ENCODE data around the gene TMEM61.

The TMEM61 gene

GRCh38 chr1:54985556-54985955, 5.1 kb downstream of the TMEM61 start:
- DNase-seq (ENCODE audit: low spot score) = no peak

- DNase-seq (ENCODE audit: low spot score) = no peak
These were observed 5.6 kb downstream of the TMEM61 start for GRCh38 chr1:54986025-54986424.

DNA sequence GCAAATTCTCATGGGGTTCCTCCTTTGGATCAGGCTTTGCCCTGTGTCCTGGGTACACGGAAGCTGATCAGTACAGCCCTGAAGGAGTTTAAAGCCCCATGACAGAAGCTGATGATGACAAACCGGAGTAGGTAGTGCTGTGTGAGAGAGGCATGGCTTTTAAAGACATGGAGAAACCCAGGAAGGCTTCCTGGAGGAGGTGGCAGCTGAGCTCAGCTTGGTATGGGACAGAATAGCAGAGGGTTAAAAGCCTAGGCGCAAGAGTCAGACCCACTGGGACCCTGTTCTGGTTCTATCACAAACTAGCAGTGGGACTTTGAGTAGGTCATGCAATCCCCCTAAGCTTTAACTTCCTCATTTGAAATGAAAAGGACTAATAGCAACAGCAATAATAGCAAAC, 6.1 kb downstream of the TMEM61 start:
- no peak for DNase-seq (ENCODE audit: low spot score)

DNA sequence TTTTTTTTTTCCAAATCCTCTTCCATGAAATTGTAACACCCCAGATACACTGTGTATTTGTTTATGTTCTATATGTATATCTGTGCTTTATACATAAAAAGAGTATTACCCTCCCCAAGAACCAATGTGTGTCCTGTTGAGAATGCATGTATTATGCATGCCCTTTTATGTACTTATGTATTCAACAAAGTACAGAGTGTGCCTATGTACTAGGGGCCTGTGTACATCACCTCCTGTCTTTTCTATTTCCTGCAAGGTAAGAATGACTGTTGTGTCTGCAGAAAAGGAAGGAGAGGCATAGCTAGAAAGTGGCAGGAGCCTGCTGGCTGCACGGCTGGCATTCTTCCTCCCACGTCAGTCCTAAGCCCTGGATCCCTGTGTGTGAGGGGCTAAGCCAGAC, 7.0 kb downstream of the TMEM61 start:
- DNase-seq (ENCODE audit: low spot score) = no peak

DNA sequence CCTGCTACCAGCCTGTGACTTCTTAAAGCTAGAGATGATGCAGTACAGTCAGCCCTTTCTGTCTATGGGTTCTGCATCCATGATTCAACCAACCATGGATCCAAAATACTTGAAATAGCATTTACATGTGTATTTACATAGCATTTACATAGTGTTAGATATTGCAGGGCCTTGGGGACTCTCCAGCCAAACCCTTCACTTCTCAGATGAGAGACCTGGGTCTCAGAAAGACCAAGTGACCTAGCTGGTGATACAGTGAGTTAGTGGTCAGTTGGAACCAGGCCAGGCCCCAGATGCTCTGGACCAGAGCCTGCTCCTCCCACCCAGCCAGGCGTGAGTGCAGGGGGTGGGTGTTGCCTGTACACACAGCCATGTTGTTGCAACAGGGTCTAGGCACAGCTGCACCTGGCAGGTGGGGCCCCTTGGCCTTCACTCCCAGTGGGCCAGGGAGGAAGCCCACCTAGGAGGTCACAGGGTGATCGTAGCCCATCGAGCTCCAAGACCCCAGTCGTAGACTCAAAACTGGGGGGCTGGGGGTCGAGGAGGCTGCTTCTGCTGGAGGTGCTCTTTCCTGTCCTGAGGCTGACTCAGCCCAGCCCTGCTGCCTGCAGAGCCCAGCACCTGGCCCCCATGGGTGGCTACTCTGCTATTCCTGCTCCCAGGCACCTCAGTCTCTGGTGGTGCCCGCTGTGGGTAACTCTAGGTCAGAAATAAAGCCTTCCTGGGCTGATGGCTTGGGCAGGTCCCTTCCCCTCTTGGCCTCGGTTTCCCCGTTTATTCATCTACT, 7.7 kb downstream of the TMEM61 start:
- DNase-seq (ENCODE audit: low spot score) = no peak

DNA sequence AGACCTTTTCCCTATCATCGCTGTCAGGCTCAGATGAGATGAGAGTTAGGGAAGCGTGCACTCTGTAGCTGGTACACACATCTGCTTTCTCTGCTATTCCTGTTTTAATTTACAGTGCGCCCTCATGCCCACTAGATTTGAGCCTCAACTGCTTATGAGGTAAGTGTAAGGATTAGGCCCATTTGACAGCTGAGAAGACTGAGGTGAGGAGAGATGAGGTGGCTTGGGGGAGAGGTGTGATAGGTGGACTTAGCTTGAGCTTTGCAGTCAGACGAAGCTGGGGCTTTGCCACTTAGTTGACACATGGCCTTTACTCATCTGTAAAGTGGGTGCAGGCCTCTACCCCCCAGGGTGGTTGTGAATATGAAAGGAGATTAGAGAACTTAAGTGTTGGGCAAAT, 8.5 kb downstream of the TMEM61 start:
- no peak for DNase-seq (ENCODE audit: low spot score)

- no peak for DNase-seq (ENCODE audit: low spot score)
These were observed 9.0 kb downstream of the TMEM61 start for GRCh38 chr1:54989473-54989872.

- DNase-seq (ENCODE audit: low spot score) = no peak
These were observed 9.8 kb downstream of the TMEM61 start for GRCh38 chr1:54989968-54990810.

- no peak for DNase-seq (ENCODE audit: low spot score)
These were observed 10.5 kb downstream of the TMEM61 start for GRCh38 chr1:54990916-54991315.

- DNase-seq (ENCODE audit: low spot score) = no peak
These were observed 11.5 kb downstream of the TMEM61 start for GRCh38 chr1:54991939-54992338.

- no peak for DNase-seq (ENCODE audit: low spot score)
These were observed 12.7 kb downstream of the TMEM61 start for GRCh38 chr1:54993140-54993539.

GRCh38 chr1:54994355-54994990, 14.0 kb downstream of the TMEM61 start:
- no peak for DNase-seq (ENCODE audit: low spot score)

DNA sequence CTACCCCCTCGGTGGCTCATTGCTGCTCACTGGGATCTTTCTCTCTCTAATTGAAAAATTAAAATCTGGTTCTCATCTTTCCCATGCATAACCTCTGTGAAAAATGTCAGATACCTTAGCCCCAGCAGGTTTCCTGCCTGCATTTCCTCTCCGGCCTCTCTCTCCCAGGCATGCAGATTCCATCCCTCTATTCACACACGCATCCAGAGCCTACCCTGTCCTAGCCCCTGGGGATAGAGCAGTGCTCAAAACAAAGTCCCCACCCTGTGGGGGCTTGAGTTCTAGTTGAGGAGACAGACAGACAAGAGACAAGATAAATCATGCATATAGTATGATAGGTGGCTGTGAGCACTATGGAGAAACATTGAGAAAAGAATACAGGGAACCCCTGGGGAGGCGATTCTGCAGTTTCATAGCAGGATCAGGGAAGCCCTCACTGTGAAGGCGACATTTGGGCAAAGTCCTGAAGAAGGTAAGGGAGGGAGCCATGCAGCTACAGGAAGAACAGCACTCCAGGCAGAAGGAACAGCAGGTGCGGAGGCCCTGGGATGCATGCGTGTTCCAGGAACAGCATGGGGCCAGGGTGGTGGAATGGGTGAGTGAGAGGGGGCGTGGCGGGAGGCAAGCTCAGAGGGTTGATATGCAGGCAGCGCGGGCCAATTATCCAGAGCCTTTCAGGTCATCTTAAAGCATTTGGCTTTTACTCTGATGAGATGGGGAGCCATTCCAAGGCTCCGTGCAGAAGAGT, 14.8 kb downstream of the TMEM61 start:
- no peak for DNase-seq (ENCODE audit: low spot score)

GRCh38 chr1:54995835-54996234, 15.4 kb downstream of the TMEM61 start:
- no peak for DNase-seq (ENCODE audit: low spot score)

DNA sequence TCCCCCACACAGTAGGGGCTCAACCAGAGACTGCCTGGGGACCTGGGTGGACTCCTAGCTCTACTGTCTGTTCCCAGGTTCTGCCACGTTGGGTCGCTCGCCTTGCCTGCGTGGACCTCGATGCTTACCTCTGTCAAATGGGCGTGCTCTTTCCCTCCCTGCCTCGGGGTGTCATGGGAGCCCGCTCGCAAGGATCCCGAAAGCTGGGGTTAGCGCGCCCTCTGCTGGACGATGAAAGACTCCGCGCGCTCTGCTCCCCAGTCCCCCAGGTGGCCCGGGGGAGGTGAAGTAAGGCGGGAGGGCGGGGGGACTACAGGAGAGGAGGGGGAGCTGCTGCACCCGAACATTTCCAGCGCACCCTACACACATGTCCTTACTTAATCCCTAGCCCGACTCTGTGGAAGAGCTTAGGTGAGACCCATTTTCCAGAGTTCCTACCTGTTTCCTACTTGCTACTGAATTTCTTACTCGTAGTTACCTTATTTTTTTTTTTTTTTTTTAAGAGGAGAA, 16.0 kb downstream of the TMEM61 start:
- DNase-seq (ENCODE audit: low spot score) = peak; percentile 90

DNA sequence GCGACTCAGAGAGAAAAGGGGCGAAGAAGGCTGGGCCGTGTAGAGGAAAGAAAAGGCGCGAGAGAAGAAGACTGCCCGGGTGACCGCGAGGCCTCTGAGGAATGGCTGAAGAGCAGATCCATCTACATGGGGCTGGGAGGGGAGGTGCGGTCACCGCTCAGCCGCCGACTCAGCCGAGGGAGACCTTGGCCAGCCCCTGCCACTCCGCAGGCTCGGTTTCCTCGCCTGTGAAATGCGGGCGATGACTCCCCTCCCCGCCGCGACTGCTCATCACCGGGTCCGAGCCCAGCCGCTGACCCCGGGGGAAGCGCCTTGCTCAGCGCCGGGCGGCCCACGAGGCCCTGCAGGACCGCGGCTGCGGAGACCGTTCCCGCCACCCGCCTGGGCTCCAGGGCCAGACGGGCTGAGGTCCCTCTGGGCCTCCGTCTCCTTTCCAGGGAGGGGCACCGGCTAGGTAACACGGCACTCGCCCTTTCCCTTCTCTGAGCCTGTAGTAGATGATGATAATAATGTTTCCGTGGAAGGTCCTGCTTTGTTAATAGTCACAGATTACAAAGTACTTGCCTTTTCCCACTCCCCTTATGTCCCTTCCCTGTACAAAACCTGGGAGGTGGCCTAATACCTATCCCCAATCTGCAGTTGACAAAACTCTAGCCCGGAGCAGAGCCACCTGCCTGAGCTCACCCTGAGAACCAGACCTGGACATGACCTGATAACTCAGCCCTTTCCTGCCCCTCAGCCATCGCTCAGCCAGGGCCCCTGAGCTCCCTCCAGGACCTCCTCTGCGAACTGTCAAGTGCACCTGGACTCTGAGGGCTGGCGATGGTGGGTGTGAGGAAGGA, 16.7 kb downstream of the TMEM61 start:
- no peak for DNase-seq (ENCODE audit: low spot score)

DNA sequence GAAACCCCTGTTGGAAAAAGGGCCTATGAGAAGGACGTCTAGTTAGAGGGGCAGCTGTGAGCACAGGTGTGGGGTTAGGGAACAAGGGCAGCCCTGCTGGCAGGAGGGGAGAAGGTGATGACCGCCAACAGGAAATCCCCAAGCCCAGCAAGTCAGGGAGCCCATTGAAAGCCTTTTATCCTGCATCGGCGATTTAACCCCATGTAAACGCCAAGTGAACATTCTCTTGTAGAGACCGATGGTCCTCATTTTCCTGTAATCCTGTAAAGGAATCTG, 17.2 kb downstream of the TMEM61 start:
- DNase-seq (ENCODE audit: low spot score) = no peak

- no peak for DNase-seq (ENCODE audit: low spot score)
These were observed 17.7 kb downstream of the TMEM61 start for GRCh38 chr1:54998100-54998499.

- DNase-seq (ENCODE audit: low spot score) = no peak
These were observed 18.2 kb downstream of the TMEM61 start, which contains the start of gene BSND for GRCh38 chr1:54998677-54999076. TSS of gene BSND (plus strand) at chr1:54998933. CDS start at chr1:54999187, 254 bp downstream.

DNA sequence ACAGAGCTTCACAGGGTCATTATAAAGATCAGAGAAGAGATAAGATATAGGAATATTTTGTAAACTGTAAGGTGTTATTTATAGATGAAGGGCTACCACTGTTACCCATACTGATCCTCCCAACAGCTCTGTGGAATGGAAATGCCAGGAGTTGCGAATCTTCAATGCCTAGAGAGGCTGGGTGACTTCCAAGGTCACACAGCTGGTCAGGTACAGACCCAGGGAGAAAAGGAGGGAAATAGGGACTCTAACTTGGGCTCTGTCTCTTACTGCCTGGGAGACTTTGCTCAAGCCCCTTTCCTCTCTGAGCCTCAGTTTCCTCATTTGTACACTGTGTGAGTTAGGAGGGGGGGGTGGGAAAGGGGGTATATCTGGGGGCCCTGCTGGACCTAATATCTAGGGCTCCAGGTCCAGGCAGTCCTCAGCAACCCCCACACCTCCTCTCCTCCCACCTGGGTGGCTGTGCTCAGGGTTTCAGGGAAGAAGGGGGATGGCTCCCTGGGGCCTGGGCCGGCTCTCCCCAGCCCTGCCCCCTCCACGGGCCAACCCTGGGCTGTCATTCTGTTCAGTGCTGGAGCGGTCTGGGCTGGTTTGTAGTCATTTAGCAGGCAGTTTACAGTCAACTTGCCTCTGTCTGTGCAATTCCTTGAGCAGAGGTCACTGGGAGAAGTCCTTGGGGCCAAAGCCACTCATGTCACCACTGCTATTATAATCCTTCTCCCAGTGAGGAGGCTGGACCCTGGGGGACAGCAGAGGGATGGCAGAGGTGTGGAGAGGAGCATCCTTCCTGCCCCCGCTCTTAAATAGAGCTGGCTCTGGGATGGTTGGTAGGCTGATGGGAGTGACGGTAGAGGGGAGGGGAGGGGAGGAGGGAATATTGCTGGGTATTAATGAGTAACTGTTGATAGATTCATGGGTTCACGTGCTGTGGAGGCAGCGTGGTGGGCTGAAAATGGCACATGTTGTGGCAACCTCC, 20.0 kb downstream of the TMEM61 start:
- no peak for DNase-seq (ENCODE audit: low spot score)

Data from germinal center (tissue), 1 donor.